Bronchial epithelial cell (primary cell): Measurements from ENCODE around the gene GRK5. TPM values are rescaled to one million over a fixed set of nuclear protein-coding genes. Genes with fewer than 3 reads are reported as not detected.

Experiments
- DNase-seq: peaks from one replicate; pipeline ENCODE4 v3.0.0-alpha.2; 2010; ENCODE audit warnings: low read depth
- FAIRE-seq: peaks from 2 replicates; lab custom pipeline; 2011; peaks lifted over from hg19 to GRCh38; lab: Jason Lieb, UNC
- H3K27me3 ChIP-seq: 2 replicates; pipeline ENCODE4 v1.5.1; 2011; ENCODE audit warnings: low read length; ENCODE audit not compliant: control insufficient read depth, insufficient read depth
- H3K36me3 ChIP-seq: 2 replicates; pipeline ENCODE4 v1.5.1; 2011; ENCODE audit warnings: low read length; ENCODE audit not compliant: control insufficient read depth, insufficient read depth
- H3K4me3 ChIP-seq: 2 replicates; pipeline ENCODE4 v1.5.1; 2011; ENCODE audit warnings: mild to moderate bottlenecking, low read depth, low read length, control low read depth
- total RNA-seq: library from RNA; depleted of rRNA; stranded (reverse); fragments of >200 nt; gene quantifications from 2 replicates; pipeline ENCODE4 v1.2.1, GENCODE V29; 2014
- TF ChIP-seq, protein P1 (sequence below): IDR thresholded peaks from 2 replicates; pipeline ENCODE4 v1.5.1; 2011; ENCODE audit warnings: mild to moderate bottlenecking, moderate library complexity, low read length, control low read depth, inconsistent platforms; ENCODE audit not compliant: insufficient read depth, severe bottlenecking

The GRK5 gene
- total RNA-seq, 1 donor from 2014 or later = 2.4 TPM

DNA sequence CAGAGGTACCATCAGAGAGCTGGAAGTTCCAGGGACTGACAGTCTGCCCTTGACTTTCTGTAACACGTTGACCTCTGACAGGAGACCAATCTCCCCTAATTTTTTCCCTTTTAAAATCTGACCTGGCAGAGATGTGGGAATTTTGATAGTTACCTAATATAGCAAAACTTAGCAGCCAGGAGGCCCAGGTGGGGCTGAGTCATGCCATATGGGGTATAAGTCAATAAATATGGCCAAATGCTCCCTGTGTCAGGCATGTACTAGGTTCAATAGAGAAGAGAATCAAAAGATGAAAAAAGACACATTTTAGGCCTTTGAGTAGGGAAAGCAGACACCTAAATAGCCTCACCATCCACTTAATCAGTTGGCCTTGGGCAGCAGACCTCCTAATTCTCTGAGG is 6.1 kb upstream of the GRK5 start:
- Histone ChIP-seq H3K4me3 (no peak overlapping the region), H3K36me3 (no peaks in the 10 kb centered on the region), H3K27me3 (no peaks in the 10 kb centered on the region)
- FAIRE-seq (no peak), DNase-seq (peak; percentile 65)
- TF ChIP-seq, protein P1, sequence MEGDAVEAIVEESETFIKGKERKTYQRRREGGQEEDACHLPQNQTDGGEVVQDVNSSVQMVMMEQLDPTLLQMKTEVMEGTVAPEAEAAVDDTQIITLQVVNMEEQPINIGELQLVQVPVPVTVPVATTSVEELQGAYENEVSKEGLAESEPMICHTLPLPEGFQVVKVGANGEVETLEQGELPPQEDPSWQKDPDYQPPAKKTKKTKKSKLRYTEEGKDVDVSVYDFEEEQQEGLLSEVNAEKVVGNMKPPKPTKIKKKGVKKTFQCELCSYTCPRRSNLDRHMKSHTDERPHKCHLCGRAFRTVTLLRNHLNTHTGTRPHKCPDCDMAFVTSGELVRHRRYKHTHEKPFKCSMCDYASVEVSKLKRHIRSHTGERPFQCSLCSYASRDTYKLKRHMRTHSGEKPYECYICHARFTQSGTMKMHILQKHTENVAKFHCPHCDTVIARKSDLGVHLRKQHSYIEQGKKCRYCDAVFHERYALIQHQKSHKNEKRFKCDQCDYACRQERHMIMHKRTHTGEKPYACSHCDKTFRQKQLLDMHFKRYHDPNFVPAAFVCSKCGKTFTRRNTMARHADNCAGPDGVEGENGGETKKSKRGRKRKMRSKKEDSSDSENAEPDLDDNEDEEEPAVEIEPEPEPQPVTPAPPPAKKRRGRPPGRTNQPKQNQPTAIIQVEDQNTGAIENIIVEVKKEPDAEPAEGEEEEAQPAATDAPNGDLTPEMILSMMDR = no peak

DNA sequence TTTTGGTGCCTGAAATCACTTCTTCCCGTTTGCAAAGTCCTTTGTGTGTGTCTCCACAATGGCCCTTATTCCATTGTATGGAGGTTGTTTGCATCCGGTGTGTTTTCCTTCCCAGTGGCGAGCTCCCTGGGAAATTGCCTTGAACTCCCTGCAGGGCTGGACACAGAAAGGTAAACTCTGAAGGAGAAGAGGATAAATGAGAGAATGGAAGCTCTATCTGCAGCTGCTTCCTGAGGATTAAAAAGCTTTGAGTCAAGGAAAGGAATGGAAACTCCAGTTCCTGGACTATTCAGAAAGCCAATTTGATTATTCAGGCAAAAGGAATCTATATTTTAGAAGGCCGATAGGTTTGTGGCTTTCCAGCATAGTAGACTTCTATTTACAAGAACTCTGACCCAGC is 4.4 kb upstream of the GRK5 start:
- Histone ChIP-seq H3K27me3 (no peaks in the 10 kb centered on the region), H3K4me3 (no peak overlapping the region), H3K36me3 (no peaks in the 10 kb centered on the region)
- no peak for FAIRE-seq
- peak; percentile 50 for DNase-seq
- TF ChIP-seq, protein P1 = no peak

DNA sequence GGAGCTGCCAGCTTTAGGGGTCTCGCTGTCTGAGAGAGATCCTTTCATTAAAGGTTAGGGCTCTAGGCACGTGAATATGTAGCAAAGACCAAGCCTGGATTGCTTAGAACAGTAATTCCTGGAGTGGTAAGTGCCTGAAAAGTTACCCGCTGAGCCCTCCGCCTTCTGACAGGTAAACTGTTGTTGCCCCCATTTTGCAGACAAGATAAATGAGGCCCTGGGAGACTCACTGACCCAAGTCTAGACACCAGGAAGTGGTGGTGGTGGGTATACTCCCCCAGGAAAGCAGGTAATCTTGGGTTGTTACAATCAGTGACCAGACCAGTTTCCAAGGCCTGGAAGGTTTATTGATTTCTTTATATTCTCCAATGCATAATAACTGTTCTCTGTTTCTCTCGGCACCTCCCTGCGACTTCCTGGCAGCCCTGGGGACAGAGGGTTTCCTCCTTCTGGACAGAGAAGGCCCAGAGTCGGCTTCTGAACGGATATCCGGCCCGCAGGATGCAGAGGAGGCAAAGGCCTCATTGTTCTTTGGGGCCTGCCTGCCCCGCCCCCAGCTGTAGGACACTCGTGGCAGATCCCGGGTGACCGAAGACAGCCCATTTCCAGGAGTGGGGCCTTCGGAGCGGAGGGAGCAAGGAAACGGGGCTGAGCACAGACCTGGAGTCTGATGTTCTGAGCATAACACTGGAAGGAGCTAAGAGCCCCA is 1.3 kb upstream of the GRK5 start:
- no peak for DNase-seq
- Histone ChIP-seq H3K36me3 (no peaks in the 10 kb centered on the region), H3K27me3 (no peaks in the 10 kb centered on the region), H3K4me3 (peak overlapping the region; percentile 57)
- FAIRE-seq = no peak
- TF ChIP-seq, protein P1 = no peak

DNA sequence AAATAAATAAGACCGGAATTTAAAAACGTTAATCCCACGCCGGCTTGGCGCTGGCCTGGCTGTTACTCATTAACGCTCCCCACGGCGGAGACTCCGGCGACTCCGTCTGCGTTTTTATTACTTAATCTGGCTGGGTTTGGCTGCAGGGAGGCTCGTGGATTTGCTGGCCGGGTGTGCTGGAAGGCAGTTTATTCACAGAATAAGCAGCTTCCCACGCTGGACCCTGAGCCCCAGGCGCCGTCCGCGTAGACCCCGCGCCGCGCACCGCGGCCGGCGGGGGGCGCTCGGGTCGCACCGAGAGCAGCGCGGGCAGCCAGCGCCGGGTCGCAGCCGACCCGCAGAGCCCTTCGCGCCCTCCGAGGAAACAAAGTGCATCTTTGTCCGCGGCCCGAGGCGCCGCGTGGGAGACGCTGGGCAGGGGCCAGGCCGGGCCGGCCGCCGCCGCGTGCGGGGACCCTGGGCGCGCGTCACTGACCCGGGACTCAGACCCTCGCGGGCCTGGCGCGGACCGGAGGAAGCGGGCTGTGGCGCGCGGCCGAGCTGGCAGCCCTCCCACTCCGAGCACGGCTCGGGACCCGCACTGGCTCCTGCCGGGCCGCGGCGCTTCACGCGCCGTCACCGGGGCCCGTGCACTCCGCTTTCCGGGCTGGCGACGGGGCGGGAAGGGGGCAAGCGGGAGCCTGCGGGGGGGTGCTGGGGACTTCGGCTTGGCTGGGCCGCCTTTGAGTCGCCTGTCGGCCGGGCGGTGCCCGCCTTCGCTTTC is 587 bp upstream of the GRK5 start:
- DNase-seq = peak; percentile 24
- TF ChIP-seq, protein P1 = peak; percentile 57
- Histone ChIP-seq H3K4me3 (peak overlapping the region; percentile 57), H3K27me3 (no peaks in the 10 kb centered on the region), H3K36me3 (no peaks in the 10 kb centered on the region)
- FAIRE-seq = no peak

DNA sequence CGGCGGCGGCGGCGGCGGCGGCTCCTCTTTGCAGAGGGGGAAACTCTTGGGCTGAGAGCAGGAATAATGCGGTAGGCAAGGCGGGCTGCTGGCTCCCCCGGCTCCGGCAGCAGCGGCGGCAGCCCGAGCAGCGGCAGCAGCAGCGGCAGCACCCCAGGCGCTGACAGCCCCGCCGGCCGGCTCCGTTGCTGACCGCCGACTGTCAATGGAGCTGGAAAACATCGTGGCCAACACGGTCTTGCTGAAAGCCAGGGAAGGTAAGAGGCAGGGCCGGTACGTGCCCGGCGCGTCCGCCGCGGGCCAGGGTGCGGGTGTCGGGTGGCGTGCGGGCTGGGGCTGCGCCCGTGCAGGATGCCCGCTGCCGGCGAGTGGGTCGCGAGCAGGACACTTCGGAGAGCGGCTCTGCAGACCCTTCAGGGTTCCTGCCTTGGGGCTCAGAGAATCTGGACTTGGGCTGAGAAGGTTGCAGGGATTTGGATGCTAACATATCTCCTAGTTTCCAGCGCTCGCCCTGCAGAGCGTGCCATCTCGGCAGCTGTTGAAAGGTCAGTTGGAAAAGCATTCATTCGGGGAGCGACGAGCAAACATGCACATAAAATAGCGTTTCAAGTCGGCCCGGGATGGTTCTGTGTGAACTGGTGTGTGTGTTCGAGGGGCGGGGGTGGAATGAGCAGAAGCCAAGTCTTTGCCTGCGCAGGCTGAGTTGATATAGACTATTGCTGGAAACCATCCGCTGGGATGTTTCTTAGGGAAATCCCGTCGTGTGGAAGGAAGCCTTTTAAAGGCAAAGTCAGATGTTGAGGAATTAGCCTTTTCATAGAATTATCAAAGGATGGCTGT is 562 bp downstream of the GRK5 start:
- TF ChIP-seq, protein P1 = no peak
- peak overlapping the region; percentile 57 for H3K4me3 ChIP-seq
- no peak for FAIRE-seq
- no peaks in the 10 kb centered on the region for H3K36me3 ChIP-seq
- H3K27me3 ChIP-seq = no peaks in the 10 kb centered on the region
- peak; percentile 51 for DNase-seq
